Ovary (tissue), 3 donors: ENCODE results near the gene LRIG3.

Experiments
- CTCF ChIP-seq, 3 donors: fragments of 450-650 bp in 2 of 3; fragments of 200-600 bp in 1 of 3; IDR thresholded peaks; one replicate each; pipeline versions ENCODE4 v1.5.1 to v1.8.0; 2016 to 2022; ENCODE audit warnings: antibody characterized with exemption in 3 of 3, mild to moderate bottlenecking in 1 of 3
- EP300 ChIP-seq: sonication (generic); formaldehyde crosslinking; IDR thresholded peaks from one replicate; pipeline ENCODE4 v1.6.1; 2017; ENCODE audit warnings: antibody characterized with exemption
- donor health status: DM: no; HTN: no; CAD: no.

- TF ChIP-seq CTCF (IDR thresholded peaks at IDR 0.05) (no peak), EP300 (no peak)
These were observed 19.2 kb upstream of the LRIG3 start for GRCh38 chr12:58939399-58940100.
